Smooth muscle cell of the brain vasculature (primary cell): ENCODE results near the gene PODN.

Experiments
- DNase-seq: peaks from one replicate; pipeline ENCODE4 v3.0.0-alpha.2; 2012; ENCODE audit warnings: low read depth, low spot score

Gene PODN

DNA sequence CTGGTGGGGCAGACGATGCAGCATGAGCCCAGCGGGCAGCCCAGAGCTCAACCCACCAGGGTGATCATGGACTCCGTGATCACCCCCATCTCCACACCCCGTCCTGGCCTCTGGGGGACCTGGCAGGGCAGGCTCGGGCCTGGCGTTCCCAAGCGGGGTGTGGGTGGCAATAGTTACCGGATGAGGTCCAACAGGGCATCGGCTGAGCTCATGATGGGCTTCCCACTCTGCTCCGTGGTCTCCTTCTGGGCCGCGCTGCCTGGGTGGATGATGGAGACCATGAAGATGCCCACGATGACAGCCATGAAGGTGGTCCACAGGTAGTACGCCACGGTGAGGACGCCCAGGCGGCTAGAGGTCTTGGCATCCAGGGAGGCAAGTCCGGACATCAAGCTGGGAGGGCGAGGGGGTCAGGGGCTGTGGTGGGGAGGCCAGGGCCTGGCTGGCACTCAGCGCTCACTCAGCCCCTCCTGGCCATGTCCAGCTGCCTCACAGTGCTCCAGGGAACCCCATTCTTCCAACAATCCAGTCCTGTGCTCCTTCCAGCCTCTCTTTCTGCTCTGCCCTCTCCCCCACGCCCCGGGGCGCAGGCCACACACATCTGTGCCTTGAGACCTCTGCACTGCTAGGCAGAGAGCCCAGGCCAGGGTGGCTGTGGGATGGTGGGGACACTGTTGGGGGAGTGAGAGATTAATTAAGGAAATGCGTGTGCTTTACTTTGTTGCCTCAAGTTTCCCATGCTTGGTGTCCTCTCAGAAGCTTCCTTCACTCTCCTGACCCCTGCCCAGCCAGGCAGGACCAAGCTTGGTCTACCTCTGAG lies 52.8 kb downstream of the PODN start:
- DNase-seq, result no peak

DNA sequence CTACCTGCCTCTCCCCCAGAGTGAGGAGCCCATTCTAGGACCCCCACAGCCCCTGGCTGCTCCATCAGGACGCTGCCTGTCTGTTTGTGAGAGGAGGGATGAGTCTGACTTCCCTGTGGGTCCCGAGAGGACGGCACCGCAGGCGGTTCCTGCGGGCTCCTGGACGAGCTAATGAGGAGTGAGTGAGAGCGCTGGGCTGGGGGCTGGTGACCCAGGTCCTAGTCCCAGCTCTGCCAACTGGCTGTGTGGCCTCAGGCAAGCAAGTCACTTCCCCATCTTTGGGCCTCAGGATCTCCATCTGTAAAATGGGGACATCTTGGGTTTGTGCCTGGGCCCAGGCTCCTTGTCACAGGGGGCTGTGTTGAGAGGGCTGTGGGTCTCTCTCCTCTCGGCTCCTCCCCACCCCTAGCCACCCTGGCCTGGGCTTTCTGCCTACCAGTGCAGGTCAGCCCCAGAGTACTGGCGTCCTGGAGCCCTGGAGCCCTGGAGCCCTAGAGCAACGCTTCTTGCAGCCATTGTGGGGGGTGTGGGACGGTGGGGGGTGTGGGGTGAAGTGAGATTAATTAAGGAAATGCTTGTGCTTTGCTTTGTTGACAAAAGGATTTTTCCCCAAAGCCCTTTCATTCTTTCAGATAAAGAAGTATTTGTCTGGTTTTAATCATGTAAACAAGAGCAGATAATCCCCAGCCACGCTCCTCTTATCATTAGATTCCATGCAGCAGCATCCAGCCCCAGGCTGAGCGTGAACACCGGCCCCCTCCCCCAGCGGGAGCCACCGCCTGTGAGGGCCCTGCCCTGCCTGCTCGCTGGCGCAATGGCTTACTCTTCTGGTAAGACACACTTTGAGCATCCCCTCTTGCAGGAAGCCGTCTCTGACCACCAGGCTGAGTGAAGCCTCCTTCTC lies 53.6 kb downstream of the PODN start:
- DNase-seq, result no peak

DNA sequence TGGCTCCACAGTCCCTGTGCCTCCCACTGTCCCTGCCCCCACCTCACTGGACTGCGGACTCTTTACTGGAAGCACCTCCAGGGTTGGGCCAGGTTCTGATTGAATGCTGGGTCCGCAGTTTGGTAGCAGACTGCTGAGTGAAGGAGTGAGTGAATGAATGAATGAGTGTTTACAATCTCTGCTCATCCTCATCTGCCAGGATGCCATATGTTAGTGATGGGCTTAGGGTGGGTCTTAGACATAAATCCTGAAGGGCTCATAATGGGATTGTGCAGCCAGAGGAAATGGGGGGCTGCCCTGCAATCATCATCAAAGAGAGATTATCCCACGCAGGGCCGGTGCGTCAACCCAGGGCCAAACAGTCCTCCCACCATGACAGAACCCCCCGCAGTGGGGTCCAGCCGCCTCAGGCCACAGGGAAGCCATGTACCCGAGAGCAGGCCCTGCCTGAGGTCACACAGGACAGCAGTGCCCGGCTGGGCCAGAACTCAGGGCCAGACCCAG lies 54.3 kb downstream of the PODN start:
- no peak for DNase-seq

DNA sequence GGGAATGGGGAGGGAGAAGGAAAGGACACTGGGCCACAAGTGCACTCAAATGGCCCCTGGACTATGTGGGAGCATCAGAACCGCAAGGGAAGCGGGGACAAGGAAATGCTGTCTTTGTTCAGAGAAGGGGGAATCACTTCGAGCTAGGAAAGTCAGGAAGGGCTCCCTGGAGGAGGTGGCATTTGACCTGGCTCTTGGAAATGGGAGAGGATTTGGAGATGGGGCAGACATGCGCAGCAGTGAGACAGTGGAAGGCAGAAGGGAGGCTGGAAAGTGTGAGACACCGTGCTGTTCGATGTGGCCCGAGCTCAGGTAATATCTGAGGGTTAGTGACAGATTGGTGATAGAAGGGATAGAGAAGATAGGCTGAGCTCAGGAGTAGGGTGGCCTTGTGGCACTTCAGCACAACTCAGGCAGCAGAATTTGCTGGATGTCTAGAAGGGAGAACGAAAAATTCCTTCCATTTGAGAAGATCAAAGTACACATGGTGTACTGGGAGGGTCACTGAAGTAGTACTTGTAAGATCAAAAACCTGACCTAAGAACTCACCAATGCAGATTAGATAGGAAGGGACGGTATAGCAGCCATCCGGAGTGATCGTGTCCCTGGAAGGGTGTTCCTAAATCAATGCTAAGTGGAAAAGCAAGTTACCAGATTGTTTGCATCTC lies 55.1 kb downstream of the PODN start:
- DNase-seq, result no peak

DNA sequence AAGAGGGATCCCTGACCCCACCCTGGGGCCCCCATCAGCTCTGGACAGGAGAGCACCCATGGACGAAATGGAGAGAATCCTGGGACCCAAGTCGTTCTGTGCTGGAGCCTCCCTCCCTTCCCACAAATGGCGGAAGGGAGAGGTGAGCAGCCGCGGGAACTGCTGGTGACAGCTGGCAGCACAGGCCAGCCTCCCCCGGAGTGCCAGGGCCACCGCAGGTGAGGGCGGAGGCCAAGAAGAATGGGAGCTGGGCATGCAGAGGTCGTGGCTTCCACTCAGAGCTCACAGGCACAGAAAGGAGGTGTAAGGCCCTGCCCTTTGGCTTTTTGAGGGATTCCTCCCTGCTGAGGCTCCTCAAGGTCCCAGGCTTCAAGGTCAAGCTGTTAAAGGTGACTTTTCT lies 55.8 kb downstream of the PODN start:
- no peak for DNase-seq

DNA sequence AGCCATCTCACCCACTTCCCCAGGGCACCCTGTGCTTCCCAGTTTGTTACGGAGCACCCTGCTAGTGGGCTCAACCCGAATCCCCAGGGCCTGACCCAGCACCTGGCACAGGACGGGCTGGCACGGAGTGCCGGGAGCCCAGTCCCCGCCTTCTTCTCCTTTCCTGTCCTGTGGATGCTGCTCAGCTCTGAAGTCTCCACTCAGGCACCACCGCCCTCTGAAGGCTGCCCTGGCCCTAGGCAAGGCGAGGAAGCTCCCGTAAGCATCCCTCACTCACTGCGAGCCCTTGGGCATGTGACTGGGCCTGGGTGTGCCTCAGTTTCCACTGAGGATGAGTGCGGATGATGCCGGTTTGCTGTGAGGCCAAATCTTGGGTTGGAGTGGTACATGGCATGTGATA lies 58.6 kb downstream of the PODN start:
- no peak for DNase-seq

DNA sequence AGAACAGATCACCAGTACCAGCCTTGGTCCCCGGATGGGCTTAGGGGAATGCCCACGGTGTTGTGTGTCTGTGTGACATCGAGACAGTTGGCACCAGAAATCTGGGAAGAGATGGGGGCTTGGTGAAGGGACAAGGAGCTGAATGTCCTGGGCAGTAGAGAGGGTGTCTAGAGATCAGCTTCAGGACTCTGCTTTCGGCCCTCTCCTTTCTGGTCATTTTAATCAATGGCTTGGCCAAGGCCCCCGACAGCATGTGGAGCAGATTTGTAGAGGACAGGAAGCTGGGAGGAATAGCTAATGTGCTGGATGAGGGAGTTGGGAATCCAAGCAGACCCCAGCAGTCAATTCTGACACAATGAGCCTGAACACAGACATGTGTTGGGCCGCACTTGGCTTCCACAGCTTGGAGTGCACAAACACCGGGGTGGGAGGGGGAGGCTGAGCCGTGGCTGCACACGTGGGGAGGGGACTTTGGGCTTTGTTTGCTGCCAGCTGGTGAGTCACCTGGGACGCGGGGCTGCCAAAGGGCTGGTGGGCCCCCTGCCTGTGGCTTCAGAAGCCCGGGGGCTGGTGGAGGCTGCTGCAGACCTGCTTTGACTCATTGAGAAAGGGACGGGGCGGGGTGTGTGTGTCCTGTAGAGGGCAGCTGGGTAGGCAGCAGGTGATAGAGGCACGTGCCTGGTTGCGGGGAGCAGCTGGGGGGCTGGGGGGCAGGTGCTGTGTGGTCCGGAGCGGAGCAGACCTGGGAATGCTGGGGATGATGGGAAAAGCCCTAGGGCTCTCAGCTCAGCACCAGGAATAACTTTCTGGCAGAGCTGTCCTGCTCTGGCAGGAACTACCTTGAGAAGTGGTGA lies 59.5 kb downstream of the PODN start:
- no peak for DNase-seq

DNA sequence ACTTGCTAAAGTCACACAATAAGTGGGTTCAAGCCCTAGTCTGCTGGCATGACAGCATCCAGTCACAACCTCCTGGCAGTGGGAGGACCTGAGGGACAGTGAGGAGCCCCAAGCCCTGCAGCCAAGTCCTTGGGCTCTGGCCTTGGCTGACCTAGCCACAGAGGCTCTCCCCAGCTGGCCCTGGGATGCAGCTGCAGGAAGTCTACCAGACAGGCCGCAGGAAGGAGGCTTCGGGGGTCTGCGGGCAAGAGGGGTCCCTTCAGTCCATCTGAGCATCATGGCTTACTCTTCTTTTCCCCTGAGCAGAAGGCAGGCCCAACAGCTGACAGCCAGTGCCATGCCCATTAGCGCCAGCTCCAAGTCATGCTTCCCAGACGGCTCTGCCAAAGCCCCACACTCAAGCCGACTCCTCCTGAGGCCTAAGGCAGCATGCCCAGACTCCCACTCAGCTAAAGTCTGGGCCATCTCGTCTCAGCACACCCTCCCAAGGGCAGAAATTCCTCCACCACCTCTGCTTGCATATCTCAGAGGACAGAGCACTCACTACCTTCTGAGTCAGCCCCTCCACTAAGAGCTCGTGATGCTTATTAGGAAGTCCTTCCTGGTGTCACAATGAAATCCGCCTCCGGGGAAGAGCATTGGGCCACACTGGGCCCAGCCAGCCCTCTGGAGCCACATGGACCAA lies 60.3 kb downstream of the PODN start:
- no peak for DNase-seq

DNA sequence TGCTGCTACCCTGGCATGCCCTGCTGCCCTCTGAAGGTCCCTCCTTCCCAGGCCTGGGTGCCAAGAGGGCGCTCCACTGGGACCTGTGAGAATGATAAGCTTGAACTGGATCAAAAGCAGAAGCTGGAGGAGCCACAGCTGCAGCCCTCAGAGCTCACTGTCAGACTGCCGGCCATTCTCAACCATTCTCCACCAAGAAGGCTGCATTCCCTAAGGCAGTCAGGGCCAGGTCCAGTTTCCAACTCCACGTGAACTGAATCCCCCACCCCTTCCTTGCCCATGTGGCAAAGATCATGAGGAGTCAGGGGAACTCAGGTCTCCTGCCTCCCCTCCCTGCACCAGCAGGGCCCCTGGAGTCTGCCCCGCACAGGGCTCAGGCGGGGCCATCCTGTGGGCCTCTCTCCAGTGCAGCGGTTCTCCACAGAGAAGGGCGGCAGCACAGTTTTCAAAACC lies 61.0 kb downstream of the PODN start:
- no peak for DNase-seq

DNA sequence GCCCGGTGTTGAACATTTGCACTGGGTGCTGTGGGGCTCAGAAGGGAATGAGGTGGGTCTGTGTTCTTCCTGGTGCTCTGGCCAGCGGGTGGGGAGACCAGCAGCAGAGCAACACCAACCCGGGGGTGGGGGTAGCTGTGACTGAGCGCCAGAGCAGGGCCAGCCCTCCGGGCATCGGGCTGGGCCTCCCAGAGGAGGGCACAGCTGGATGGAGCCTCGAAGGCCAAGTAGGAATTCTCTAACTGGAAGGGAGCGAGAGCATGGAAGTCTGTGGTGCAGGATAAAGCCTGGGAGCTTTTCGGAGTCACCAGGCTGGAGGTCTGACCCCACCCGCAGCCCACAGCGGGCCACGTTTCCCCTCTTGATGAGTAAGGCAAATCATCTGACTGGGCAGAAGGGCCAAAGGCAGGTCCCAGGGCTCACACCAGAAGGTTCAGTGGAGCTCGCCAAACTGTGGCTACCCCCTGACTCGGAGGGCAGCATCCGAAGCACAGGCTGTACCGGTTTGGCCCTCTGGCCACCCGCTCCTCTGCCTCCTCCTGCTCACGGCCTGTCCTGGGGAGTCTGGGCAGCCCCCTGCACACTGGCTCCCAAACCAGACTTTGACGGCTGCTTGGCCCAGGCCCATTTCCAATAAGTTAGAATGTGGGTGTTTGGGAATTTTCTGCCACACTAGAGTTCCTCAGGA lies 61.6 kb downstream of the PODN start:
- DNase-seq, result no peak

DNA sequence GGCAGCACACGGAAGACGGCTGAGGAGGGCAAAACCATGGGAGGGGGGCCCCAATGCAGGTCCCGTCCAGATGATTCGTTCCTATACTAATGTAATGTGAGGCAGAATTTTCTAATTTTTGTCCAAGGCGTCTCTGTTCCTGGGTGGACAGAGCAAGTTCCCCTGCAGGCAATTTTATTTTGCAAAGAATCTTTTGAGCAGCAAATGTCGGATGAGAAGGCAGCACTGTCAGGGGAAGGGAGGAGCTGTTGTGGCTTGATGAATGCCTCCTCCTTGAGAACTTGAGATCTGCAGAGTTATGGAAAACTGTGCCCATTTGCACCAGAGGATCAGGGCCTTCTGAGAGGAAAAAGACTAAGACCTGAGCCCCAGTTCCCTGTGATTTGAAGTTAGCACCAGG lies 63.1 kb downstream of the PODN start:
- DNase-seq, result no peak

DNA sequence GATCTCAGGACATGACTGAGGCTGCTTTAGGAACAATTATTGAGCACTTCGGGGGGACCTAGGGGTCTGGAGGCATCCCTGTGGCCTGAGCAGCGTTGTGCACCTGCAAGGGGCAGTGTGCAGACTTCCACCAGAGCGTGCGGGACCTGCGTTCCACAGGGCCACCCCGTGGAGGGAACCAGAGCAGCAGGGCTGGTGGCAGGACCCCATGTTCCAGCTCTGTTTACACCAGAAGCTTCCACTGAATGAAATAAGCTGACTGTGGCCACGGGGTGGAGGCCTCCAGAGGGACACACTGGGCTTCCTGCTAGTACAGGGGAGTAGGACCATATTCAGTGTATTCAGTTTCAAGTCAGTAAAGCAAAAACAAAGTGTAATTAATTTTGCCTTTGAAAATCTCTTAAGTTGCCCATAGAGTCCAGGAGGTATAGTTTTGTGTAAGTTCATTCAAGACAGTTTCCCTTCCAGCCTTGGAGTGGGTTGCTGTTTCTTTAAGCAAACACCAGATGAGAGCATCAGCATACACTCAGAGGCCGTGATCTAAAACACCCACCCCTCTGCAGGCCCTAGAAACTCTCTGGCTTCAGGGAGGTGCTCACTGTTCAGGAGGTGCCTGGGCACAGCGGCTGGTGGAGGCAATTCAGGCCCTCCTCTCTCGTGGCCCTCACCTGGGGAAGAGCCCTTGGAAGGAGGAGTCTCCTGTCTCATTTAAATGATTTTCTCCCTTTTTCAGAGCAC lies 63.8 kb downstream of the PODN start:
- DNase-seq, result no peak

DNA sequence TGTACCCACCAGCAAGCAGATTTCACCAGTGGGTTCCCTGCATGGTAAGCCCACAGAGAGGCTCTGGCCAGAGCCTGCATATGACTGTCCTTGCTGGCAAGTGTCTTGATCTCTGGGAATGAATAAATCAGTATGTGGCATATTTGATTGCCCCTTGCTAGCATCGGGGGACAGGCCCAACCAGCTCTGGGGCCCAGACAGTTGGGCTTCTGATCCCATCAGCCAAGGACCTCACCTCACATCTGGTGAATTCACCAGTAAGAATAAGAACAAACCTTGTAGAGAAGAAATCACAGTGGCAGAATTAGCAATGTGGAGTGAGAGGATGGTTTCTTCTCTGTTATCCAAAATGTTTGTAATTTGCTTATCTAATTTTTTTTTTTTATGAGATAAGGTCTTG lies 64.5 kb downstream of the PODN start:
- no peak for DNase-seq

DNA sequence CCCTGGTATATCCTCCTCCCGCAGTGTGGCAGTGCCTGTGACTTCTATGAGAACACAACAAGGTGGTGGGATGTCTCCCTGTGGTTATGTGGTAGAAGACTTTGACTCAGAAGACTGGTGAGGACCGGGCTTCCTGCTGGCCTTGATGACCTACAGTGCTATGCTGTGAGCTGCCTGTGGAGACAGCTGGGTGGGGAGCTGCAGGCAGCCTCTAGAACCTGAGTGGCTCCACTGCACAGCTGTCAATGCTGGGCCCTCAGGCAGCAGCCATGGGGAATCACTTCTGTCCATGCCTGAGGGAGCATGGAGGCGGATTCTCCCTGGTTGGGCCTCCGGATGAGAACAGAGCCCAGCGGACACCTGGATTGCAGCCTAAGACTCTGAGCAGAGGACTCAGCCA lies 65.5 kb downstream of the PODN start:
- DNase-seq, result no peak

DNA sequence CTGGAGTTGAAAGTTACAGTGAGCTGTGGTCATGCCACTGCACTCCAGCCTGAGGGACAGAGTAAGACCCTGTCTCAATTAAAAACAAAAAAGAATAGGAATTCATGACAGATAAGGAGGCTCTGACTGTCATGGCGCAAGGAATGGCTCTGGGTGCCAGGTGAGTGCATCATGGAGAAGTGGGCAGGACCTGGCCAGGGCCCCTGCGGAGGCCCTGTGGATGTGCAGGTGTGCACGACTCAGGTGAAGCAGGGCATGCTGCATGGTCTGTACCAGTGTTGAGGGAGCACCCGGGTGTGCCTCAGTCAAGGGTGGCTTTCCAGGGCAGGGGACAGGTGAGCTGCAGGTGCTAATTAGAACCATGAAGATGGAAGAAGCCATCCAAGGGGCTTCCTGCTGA lies 66.4 kb downstream of the PODN start:
- no peak for DNase-seq

DNA sequence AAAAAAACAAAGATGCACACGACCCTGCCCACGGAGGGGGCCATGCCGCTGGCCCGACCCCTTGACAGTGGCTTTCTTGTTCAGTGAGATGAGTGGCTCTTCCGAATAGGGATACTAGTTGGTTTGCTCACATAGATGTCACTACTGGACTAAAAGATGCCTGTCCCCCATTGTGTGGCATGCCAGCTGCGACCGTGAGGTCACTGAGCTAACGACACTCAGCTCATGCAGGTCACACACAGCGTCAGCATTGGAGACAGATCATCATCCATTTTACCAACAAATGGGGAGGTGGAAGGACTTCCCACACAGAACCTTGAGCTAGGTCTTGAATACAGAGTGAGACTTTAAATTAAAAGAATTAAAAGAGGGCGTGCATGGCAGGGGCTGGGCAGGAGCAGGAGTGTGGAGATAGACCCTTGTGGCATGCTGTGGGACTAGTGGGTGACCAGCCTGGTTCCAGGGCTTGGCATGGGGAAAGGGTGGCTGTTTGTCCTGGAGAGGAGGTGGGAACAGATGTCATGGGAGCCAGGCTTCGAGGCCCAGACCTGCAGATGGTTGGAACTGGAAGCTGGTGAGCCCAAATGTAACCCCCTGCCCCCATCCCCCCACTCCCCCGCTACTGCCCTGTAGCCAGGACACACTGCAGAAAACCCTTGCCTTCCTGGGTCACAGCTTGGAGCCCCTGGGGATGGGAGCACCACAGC lies 68.0 kb downstream of the PODN start:
- DNase-seq, result no peak

DNA sequence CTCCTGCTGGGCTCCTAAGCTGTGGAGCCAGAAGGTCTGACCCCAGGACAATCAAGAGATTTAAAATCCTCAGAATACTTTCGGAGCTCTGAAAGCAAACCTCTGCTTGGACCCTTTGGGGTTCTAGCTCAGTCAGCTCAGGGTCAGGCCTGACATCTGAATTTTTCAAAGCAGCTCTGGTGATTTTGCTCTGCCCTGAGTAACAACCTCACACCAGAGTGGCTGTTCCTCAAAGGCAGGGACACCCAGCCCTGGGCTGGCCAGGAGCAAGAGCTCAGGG lies 68.5 kb downstream of the PODN start:
- no peak for DNase-seq

DNA sequence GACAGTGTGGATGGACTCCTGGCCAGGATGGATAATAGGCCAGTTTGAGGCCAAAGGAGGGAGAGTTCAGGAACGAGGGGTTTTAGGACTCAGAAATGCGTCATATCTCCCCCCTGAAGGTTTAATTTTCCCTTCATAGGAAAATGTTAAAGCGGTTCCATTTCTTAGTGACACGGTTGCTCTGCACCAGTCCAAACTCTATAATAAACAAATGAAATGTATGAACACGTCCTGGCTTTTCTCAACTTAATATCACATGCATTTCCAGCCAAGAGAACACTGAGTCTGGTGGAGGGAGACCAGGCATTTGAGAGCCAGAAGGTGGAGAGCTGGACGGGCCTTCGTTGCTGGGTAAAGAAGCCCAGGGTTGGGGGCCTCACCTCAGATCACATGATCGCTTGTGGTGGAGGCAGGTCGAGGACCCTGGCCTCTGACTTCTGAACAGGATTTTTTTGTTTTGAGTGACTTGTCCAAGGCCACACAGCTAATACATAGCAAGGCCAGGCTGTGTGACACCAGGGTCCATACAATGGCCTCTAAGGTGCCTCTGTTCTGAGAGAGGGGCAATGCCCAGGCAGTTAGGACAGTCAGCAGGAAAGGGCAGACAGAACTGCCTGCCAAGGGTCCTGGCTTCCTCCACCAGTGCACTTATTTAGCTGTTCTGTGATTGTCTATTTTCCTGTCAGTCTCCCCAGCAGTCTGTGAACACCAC lies 69.0 kb downstream of the PODN start:
- DNase-seq, result no peak
